Measurements from ENCODE around the gene KSR2. TPM values are rescaled to one million over a fixed set of nuclear protein-coding genes. Genes with fewer than 3 reads are reported as not detected.

KSR2 gene
- total RNA-seq, 1 experiment from 2014 or later: 2.0 TPM

DNA sequence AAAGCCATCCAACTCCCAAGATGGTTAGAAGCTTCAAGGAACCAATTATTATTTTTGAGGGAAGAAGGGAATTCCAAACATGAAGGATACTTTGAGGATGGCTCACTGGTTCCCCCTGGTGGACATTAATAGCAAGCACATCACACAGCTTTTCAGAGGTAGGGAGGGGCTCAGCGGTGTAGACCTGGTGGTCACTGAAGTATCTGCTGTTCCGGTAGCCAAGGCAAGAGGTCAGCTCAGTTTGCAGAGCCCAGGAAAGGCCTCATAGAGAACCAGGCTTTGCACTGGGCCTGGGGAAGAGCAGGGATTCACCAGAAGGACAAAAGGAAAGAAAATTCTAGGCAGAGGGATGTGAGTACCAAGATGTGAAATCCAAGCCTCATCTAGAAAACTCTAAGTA lies 118.7 kb downstream of the KSR2 start:
- CTCF ChIA-PET: interaction anchor here (0.6 to 1.5 kb wide), 5 partner anchors 13 to 1904 kb away, joined by 3 to 7 read pairs (median 3); no protein-coding TSS in a partner anchor
- BruUV-seq (replicated peaks): no TSS peak
- no peak for TF ChIP-seq EZH2 (IDR thresholded peaks at IDR 0.05; ENCODE audit: low read depth)
- TF ChIP-seq, protein P1, sequence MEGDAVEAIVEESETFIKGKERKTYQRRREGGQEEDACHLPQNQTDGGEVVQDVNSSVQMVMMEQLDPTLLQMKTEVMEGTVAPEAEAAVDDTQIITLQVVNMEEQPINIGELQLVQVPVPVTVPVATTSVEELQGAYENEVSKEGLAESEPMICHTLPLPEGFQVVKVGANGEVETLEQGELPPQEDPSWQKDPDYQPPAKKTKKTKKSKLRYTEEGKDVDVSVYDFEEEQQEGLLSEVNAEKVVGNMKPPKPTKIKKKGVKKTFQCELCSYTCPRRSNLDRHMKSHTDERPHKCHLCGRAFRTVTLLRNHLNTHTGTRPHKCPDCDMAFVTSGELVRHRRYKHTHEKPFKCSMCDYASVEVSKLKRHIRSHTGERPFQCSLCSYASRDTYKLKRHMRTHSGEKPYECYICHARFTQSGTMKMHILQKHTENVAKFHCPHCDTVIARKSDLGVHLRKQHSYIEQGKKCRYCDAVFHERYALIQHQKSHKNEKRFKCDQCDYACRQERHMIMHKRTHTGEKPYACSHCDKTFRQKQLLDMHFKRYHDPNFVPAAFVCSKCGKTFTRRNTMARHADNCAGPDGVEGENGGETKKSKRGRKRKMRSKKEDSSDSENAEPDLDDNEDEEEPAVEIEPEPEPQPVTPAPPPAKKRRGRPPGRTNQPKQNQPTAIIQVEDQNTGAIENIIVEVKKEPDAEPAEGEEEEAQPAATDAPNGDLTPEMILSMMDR (conservative IDR thresholded peaks at IDR 0.05): peak; percentile 88
- no peak overlapping the region for H3K4me3 ChIP-seq
- intact Hi-C loops (cut with micrococcal nuclease; ENCODE audit: unreplicated experiment): loop anchor here (1.0 to 5.0 kb wide), 3 partner anchors 483 to 823 kb away; no protein-coding TSS in a partner anchor
- no peak overlapping the region for H3K27ac ChIP-seq
- H3K9me2 ChIP-seq (ENCODE audit: insufficient read depth): no peaks in the 10 kb centered on the region
- POLR2A ChIA-PET (ENCODE audit: unreplicated experiment): no interaction called here
- H2AFZ ChIP-seq: no peak overlapping the region
- no peak overlapping the region for H3K4me2 ChIP-seq
- H3K79me2 ChIP-seq (ENCODE audit: low read depth): no peaks in the 10 kb centered on the region
- 0 out of 2 replicates have a peak, but pooled peaks cover 4% of the 10 kb centered on the region for H3K9me3 ChIP-seq (ENCODE audit: insufficient read depth, low read depth)
- H3K4me1 ChIP-seq (replicated peaks; ENCODE audit: insufficient read depth): peaks cover 18% of the 10 kb centered on the region
- H4K20me1 ChIP-seq (ENCODE audit: insufficient read depth): no peaks in the 10 kb centered on the region
- no peaks in the 10 kb centered on the region for H3K27me3 ChIP-seq (ENCODE audit: insufficient read depth, low read depth)
- H3K36me3 ChIP-seq (ENCODE audit: low read depth): no peaks in the 10 kb centered on the region
- peak in 1 of 2 experiments; percentile 36 for DNase-seq
- peaks cover 12% of the 10 kb centered on the region; the same call in 1 of the 2 replicates for H3F3A ChIP-seq (ENCODE audit: insufficient read depth, low read depth)

DNA sequence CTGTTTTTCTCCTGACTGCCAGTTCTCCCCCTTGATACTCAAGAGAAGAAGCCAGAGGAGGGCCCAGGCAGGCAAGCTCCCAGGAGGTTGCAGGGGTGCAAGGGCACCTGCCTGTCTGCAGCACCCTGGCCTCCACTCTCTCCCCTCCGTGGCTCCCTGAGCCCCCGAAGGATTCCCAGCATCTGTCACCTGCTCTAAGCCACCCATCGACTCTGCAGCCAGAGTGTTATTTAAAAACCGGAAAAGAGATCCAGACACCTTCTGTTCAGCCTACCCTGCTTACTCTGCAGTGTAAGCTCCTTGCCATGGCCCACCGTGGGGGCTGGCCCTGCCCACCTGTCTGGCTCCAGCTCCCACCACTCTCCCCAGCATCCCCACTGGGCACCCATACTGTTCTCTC lies 121.4 kb downstream of the KSR2 start:
- CTCF ChIA-PET: no interaction called here

DNA sequence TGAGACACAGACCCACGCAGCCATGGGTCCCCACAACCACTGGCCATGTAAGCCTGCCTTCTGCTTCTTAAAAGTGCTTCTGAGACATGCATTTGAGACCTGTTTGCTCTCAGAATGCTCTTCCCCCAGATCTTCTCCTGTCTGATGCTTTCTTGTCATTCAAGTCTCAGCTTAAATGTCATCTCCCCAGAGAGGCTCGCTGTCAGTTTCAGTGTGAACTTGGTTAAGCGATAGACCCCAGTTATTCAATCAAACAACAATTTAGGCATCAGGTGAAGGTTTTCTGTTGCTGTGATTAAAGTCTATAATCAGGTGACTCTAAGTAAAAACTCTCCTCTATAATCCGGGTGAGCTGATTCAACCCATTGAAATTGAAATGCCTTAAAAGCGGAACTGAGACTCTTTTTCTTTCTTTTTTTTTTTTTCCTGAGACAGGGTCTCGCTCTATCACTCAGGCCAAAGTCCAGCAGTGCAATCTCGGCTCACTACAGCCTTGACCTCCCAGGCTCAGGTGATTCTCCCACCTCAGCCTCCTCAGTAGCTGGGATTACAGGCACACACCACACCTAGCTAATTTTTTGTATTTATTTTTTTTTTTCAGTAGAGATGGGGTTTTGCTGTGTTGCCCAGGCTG lies 123.4 kb downstream of the KSR2 start:
- intact Hi-C loops (cut with micrococcal nuclease; ENCODE audit: unreplicated experiment): no loop called here
- ChIA-PET POLR2A (ENCODE audit: unreplicated experiment) (no interaction called here), CTCF (interaction anchor here (1.0 kb wide), 1 partner anchor 9 kb away, joined by 4 read pairs; no protein-coding TSS in a partner anchor)
- Histone ChIP-seq H3K36me3 (ENCODE audit: low read depth) (no peaks in the 10 kb centered on the region), H3K9me2 (ENCODE audit: insufficient read depth) (no peaks in the 10 kb centered on the region), H3K4me2 (no peak overlapping the region), H3K79me2 (ENCODE audit: low read depth) (no peaks in the 10 kb centered on the region), H3K4me3 (no peak overlapping the region), H3K27ac (no peak overlapping the region), H3K27me3 (ENCODE audit: insufficient read depth, low read depth) (0 out of 2 replicates have a peak, but pooled peaks cover 6% of the 10 kb centered on the region), H4K20me1 (ENCODE audit: insufficient read depth) (no peaks in the 10 kb centered on the region), H3K4me1 (replicated peaks; ENCODE audit: insufficient read depth) (no peaks in the 10 kb centered on the region), H2AFZ (no peak overlapping the region), H3K9me3 (ENCODE audit: insufficient read depth, low read depth) (no peaks in the 10 kb centered on the region), H3F3A (ENCODE audit: insufficient read depth, low read depth) (no peaks in the 10 kb centered on the region)
- no peak for TF ChIP-seq EZH2 (IDR thresholded peaks at IDR 0.05; ENCODE audit: low read depth)
- DNase-seq: no peak
- BruUV-seq (replicated peaks): no TSS peak

More for the DNA sequence above, 121.4 kb downstream of the KSR2 start:
- no peak for DNase-seq
- Histone ChIP-seq H3K4me2 (no peak overlapping the region), H3K36me3 (ENCODE audit: low read depth) (no peaks in the 10 kb centered on the region), H3K79me2 (ENCODE audit: low read depth) (no peaks in the 10 kb centered on the region), H4K20me1 (ENCODE audit: insufficient read depth) (no peaks in the 10 kb centered on the region), H3K9me2 (ENCODE audit: insufficient read depth) (no peaks in the 10 kb centered on the region), H3F3A (ENCODE audit: insufficient read depth, low read depth) (no peaks in the 10 kb centered on the region), H2AFZ (no peak overlapping the region), H3K27ac (no peak overlapping the region), H3K9me3 (ENCODE audit: insufficient read depth, low read depth) (no peaks in the 10 kb centered on the region), H3K4me1 (replicated peaks; ENCODE audit: insufficient read depth) (no peaks in the 10 kb centered on the region), H3K27me3 (ENCODE audit: insufficient read depth, low read depth) (0 out of 2 replicates have a peak, but pooled peaks cover 6% of the 10 kb centered on the region), H3K4me3 (no peak overlapping the region)
- no peak for TF ChIP-seq EZH2 (IDR thresholded peaks at IDR 0.05; ENCODE audit: low read depth)
- TF ChIP-seq, protein P1 (conservative IDR thresholded peaks at IDR 0.05): no peak
- POLR2A ChIA-PET (ENCODE audit: unreplicated experiment): interaction anchor here (0.5 kb wide), 1 partner anchor 1670 kb away, joined by 4 read pairs; no protein-coding TSS in a partner anchor
- no TSS peak for BruUV-seq (replicated peaks)
- intact Hi-C loops (cut with micrococcal nuclease; ENCODE audit: unreplicated experiment): no loop called here
